HEK293 (cell line): Measurements from ENCODE around the gene CELSR3.

Source experiments
- SETDB1 ChIP-seq: IDR thresholded peaks from one replicate; pipeline ENCODE4 v1.6.1; 2017; ENCODE audit warnings: mild to moderate bottlenecking, low read length, moderate library complexity, mixed read lengths; ENCODE audit not compliant: insufficient read length
- SP2 ChIP-seq: fragments of 450-650 bp; formaldehyde crosslinking; IDR thresholded peaks from 2 replicates; pipeline ENCODE4 v1.5.1; 2016; ENCODE audit warnings: missing biosample characterization, missing genetic modification characterization
- ZFP3 ChIP-seq: fragments of 450-650 bp; formaldehyde crosslinking; IDR thresholded peaks from 2 replicates; pipeline ENCODE4 v1.5.1; 2016; ENCODE audit warnings: low read depth, missing biosample characterization, missing genetic modification characterization
- ZNF202 ChIP-seq: fragments of 450-650 bp; formaldehyde crosslinking; IDR thresholded peaks from 2 replicates; pipeline ENCODE4 v1.5.1; 2016; ENCODE audit warnings: missing biosample characterization, missing genetic modification characterization, borderline replicate concordance
- ZNF311 ChIP-seq: fragments of 450-650 bp; formaldehyde crosslinking; IDR thresholded peaks from 2 replicates; pipeline ENCODE4 v1.5.1; 2017; ENCODE audit warnings: missing biosample characterization, missing genetic modification characterization, borderline replicate concordance
- ZNF530 ChIP-seq: fragments of 450-650 bp; formaldehyde crosslinking; IDR thresholded peaks from 2 replicates; pipeline ENCODE4 v1.5.1; 2016; ENCODE audit warnings: low read depth, missing biosample characterization, missing genetic modification characterization
- TF ChIP-seq, protein P1 (sequence below): fragments of 450-650 bp; IDR thresholded peaks from 2 replicates; pipeline ENCODE4 v1.5.1; 2018; ENCODE audit warnings: missing biosample characterization, missing genetic modification characterization
- TF ChIP-seq, protein P2 (sequence below): fragments of 450-650 bp; formaldehyde crosslinking; IDR thresholded peaks from 2 replicates; pipeline ENCODE4 v1.5.1; 2016; ENCODE audit warnings: missing biosample characterization, missing genetic modification characterization
- TF ChIP-seq, protein P3 (sequence below): fragments of 450-650 bp; formaldehyde crosslinking; conservative IDR thresholded peaks from 2 replicates; pipeline ENCODE4 v1.5.1; 2016; ENCODE audit warnings: low read depth, missing biosample characterization, missing genetic modification characterization
- TF ChIP-seq, protein P4 (sequence below): fragments of 450-650 bp; formaldehyde crosslinking; optimal IDR thresholded peaks from 2 replicates; pipeline ENCODE3; 2016; ENCODE audit warnings: missing biosample characterization, mild to moderate bottlenecking, missing genetic modification characterization
- TF ChIP-seq, protein P5 (sequence below): fragments of 450-650 bp; formaldehyde crosslinking; IDR thresholded peaks from 2 replicates; pipeline ENCODE4 v1.5.1; 2016; ENCODE audit warnings: missing biosample characterization, missing genetic modification characterization

DNA sequence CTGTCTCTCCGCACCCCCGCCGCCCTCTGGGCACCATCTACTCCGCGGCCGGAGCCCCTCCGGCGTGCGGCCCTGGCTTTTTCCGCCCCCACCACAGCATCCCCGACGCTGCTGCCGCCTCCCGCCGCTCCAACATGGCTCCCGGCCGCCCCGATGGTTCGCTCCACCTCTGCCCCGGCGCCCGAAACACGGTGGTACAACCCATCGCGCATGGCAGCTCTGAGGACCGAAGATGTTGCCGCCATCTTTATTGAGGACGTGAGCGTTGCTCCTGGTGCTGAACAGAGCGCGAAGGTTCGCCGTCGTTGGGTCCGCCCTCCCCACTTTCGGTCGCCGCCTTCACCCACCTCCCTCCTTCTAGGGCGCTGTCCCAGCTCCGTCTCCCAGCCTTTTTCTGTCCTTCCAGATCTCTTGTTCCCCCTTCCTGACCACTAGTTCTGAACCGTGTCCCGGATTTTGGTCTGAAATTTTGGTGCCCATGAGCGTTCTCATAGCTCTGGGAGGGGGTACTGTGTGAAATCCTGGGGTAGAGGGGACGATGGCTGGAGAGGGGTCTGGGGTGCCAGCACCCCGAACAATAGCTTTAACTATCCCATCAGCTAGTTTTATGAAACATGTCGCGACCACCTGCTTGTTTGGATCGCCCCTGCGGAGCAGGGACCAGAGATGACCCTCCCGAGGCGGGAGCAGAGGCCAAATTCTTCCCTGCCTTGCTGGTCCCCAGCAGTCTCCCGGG lies at the start of gene CELSR3:
- TF ChIP-seq, protein P1, sequence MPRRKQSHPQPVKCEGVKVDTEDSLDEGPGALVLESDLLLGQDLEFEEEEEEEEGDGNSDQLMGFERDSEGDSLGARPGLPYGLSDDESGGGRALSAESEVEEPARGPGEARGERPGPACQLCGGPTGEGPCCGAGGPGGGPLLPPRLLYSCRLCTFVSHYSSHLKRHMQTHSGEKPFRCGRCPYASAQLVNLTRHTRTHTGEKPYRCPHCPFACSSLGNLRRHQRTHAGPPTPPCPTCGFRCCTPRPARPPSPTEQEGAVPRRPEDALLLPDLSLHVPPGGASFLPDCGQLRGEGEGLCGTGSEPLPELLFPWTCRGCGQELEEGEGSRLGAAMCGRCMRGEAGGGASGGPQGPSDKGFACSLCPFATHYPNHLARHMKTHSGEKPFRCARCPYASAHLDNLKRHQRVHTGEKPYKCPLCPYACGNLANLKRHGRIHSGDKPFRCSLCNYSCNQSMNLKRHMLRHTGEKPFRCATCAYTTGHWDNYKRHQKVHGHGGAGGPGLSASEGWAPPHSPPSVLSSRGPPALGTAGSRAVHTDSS (tag by site-specific recombination) = no peak
- TF ChIP-seq, protein P2, sequence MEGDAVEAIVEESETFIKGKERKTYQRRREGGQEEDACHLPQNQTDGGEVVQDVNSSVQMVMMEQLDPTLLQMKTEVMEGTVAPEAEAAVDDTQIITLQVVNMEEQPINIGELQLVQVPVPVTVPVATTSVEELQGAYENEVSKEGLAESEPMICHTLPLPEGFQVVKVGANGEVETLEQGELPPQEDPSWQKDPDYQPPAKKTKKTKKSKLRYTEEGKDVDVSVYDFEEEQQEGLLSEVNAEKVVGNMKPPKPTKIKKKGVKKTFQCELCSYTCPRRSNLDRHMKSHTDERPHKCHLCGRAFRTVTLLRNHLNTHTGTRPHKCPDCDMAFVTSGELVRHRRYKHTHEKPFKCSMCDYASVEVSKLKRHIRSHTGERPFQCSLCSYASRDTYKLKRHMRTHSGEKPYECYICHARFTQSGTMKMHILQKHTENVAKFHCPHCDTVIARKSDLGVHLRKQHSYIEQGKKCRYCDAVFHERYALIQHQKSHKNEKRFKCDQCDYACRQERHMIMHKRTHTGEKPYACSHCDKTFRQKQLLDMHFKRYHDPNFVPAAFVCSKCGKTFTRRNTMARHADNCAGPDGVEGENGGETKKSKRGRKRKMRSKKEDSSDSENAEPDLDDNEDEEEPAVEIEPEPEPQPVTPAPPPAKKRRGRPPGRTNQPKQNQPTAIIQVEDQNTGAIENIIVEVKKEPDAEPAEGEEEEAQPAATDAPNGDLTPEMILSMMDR (tag by site-specific recombination) = no peak
- TF ChIP-seq, protein P3, sequence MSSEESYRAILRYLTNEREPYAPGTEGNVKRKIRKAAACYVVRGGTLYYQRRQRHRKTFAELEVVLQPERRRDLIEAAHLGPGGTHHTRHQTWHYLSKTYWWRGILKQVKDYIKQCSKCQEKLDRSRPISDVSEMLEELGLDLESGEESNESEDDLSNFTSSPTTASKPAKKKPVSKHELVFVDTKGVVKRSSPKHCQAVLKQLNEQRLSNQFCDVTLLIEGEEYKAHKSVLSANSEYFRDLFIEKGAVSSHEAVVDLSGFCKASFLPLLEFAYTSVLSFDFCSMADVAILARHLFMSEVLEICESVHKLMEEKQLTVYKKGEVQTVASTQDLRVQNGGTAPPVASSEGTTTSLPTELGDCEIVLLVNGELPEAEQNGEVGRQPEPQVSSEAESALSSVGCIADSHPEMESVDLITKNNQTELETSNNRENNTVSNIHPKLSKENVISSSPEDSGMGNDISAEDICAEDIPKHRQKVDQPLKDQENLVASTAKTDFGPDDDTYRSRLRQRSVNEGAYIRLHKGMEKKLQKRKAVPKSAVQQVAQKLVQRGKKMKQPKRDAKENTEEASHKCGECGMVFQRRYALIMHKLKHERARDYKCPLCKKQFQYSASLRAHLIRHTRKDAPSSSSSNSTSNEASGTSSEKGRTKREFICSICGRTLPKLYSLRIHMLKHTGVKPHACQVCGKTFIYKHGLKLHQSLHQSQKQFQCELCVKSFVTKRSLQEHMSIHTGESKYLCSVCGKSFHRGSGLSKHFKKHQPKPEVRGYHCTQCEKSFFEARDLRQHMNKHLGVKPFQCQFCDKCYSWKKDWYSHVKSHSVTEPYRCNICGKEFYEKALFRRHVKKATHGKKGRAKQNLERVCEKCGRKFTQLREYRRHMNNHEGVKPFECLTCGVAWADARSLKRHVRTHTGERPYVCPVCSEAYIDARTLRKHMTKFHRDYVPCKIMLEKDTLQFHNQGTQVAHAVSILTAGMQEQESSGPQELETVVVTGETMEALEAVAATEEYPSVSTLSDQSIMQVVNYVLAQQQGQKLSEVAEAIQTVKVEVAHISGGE (tag by site-specific recombination) = no peak
- no peak for TF ChIP-seq ZFP3
- TF ChIP-seq ZNF311 (tag by site-specific recombination) = no peak
- TF ChIP-seq SP2 (tag by site-specific recombination) = peak; percentile 74
- TF ChIP-seq, protein P4, sequence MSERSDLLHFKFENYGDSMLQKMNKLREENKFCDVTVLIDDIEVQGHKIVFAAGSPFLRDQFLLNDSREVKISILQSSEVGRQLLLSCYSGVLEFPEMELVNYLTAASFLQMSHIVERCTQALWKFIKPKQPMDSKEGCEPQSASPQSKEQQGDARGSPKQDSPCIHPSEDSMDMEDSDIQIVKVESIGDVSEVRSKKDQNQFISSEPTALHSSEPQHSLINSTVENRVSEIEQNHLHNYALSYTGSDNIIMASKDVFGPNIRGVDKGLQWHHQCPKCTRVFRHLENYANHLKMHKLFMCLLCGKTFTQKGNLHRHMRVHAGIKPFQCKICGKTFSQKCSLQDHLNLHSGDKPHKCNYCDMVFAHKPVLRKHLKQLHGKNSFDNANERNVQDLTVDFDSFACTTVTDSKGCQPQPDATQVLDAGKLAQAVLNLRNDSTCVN = no peak
- no peak for TF ChIP-seq ZNF202
- no peak for TF ChIP-seq SETDB1
- TF ChIP-seq, protein P5, sequence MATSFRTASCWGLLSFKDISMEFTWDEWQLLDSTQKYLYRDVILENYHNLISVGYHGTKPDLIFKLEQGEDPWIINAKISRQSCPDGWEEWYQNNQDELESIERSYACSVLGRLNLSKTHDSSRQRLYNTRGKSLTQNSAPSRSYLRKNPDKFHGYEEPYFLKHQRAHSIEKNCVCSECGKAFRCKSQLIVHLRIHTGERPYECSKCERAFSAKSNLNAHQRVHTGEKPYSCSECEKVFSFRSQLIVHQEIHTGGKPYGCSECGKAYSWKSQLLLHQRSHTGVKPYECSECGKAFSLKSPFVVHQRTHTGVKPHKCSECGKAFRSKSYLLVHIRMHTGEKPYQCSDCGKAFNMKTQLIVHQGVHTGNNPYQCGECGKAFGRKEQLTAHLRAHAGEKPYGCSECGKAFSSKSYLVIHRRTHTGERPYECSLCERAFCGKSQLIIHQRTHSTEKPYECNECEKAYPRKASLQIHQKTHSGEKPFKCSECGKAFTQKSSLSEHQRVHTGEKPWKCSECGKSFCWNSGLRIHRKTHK (tag by site-specific recombination) = no peak
- no peak for TF ChIP-seq ZNF530
